ENCODE data around the gene ITM2C.

DNA sequence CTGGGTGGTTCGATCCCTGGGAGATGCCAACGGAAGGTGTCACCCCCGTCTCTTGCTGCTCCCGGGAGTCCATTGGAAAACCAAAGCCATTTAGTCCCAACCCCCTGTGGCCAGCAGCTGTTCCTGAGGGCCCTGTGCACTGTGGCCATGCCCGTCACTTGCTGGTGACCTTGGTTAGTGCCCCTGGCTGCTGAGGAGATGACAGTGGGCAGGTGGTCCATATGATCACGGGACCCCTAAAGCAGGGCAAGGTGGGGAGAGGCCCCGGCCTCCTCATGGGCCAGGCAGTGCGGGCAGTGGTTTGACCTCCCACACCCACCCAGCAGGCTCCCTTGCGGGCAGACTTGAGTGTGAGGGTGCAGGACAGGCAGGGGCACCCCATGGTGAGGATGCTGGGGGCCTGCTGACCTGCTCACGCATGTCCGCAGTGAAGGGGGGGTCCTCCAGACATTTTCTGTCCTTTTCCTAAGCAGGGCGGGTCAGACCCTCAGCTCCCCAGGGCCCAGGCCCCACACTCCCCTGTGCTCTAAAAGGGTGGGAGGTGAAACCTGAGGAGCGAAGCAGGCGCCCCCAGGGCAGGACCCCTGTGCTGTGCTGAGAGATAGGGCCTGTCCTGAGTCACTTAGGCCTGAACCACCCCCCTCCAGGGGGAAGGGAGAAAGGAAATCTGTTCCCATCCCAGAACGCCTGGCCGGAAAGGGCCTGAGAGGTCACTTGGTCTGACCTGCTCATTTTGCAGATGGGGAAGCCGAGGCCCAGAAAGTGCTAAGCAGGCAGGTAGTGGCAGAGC is 6.8 kb downstream of the ITM2C start:
- TF ChIP-seq, protein P1, sequence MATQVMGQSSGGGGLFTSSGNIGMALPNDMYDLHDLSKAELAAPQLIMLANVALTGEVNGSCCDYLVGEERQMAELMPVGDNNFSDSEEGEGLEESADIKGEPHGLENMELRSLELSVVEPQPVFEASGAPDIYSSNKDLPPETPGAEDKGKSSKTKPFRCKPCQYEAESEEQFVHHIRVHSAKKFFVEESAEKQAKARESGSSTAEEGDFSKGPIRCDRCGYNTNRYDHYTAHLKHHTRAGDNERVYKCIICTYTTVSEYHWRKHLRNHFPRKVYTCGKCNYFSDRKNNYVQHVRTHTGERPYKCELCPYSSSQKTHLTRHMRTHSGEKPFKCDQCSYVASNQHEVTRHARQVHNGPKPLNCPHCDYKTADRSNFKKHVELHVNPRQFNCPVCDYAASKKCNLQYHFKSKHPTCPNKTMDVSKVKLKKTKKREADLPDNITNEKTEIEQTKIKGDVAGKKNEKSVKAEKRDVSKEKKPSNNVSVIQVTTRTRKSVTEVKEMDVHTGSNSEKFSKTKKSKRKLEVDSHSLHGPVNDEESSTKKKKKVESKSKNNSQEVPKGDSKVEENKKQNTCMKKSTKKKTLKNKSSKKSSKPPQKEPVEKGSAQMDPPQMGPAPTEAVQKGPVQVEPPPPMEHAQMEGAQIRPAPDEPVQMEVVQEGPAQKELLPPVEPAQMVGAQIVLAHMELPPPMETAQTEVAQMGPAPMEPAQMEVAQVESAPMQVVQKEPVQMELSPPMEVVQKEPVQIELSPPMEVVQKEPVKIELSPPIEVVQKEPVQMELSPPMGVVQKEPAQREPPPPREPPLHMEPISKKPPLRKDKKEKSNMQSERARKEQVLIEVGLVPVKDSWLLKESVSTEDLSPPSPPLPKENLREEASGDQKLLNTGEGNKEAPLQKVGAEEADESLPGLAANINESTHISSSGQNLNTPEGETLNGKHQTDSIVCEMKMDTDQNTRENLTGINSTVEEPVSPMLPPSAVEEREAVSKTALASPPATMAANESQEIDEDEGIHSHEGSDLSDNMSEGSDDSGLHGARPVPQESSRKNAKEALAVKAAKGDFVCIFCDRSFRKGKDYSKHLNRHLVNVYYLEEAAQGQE (IDR thresholded peaks at IDR 0.05; ENCODE audit: low read depth): no peak
- TF ChIP-seq NFIC (IDR thresholded peaks at IDR 0.05) (no peak), EP300 (IDR thresholded peaks at IDR 0.05; ENCODE audit: borderline replicate concordance) (no peak), CEBPB (IDR thresholded peaks at IDR 0.05) (no peak), TAF1 (IDR thresholded peaks at IDR 0.05; ENCODE audit: low read depth) (no peak), TCF12 (IDR thresholded peaks at IDR 0.05; ENCODE audit: low read depth) (no peak), YY1 (IDR thresholded peaks at IDR 0.05; ENCODE audit: low read depth) (no peak), CREB1 (IDR thresholded peaks at IDR 0.05; ENCODE audit: low read depth) (no peak), ZBTB7A (IDR thresholded peaks at IDR 0.05; ENCODE audit: low read depth) (no peak), RAD21 (IDR thresholded peaks at IDR 0.05; ENCODE audit: low read depth) (no peak), EGR1 (IDR thresholded peaks at IDR 0.05) (no peak), TEAD4 (IDR thresholded peaks at IDR 0.05) (no peak)
- TF ChIP-seq, protein P2, sequence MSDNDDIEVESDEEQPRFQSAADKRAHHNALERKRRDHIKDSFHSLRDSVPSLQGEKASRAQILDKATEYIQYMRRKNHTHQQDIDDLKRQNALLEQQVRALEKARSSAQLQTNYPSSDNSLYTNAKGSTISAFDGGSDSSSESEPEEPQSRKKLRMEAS (IDR thresholded peaks at IDR 0.05): no peak

Measured in Ishikawa (cell line).